ENCODE measurements around the gene TMEM184A. TPM values are rescaled to one million over a fixed set of nuclear protein-coding genes. Genes with fewer than 3 reads are reported as not detected.

TMEM184A gene
- total RNA-seq, 1 donor from 2014 or later = not detected

DNA sequence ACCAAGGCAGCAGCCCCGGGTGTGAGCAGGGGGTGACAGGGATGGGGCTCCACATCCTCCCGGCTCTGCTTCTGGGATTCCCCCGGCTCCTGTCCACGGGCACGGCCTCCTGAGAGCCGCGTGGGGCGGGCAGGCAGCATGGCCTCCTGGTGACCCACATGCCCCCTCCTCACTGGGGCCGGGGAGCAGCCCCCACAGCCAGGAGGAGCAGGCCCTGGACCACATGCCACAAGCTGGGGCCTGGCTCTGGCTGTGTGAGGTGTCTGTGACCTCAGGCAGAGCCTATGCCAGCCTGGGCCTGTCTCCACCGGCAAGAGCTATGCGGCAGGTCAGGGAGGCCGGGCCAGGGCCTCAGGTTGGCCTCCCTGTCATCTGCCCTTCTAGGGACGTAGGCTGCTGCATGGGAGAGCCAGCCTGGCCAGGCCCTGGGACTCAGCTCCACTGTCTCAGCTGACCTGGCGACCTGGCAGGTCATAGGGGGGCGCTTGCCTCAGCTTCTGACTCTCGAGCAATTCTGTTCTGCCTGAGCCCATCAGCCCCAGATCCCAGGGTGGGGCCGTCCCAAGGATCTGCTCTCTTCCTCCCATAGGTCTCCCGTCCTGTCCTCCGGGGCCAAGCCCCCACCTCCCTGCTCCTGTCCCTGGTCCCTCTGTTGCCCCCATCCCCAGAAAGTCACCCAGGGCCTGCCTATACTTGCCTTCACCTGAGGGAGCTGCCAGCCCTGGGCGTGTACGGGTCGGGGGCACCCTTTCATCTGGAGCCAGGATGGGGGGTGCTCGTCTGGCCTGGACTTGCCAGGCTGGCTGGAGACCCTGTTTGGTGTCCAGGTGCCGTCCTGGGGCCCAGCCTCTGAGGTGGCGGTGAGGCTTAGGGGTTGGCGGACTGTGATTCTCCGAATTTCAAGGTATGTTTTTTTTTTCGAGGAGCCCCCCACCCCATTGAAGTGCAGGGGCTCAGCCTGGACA lies 3.9 kb upstream of the TMEM184A start:
- H3K27ac Mint-ChIP-seq (ENCODE audit: unreplicated experiment) = no peak overlapping the region
- no peak overlapping the region for H3K4me3 Mint-ChIP-seq
- H3K27me3 Mint-ChIP-seq (ENCODE audit: low read depth) = no peaks in the 10 kb centered on the region
- TF ChIP-seq, protein P1, sequence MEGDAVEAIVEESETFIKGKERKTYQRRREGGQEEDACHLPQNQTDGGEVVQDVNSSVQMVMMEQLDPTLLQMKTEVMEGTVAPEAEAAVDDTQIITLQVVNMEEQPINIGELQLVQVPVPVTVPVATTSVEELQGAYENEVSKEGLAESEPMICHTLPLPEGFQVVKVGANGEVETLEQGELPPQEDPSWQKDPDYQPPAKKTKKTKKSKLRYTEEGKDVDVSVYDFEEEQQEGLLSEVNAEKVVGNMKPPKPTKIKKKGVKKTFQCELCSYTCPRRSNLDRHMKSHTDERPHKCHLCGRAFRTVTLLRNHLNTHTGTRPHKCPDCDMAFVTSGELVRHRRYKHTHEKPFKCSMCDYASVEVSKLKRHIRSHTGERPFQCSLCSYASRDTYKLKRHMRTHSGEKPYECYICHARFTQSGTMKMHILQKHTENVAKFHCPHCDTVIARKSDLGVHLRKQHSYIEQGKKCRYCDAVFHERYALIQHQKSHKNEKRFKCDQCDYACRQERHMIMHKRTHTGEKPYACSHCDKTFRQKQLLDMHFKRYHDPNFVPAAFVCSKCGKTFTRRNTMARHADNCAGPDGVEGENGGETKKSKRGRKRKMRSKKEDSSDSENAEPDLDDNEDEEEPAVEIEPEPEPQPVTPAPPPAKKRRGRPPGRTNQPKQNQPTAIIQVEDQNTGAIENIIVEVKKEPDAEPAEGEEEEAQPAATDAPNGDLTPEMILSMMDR (conservative IDR thresholded peaks at IDR 0.05) = no peak
- no peak for DNase-seq (ENCODE audit: low read depth, low spot score)
- no peaks in the 10 kb centered on the region for H3K4me1 Mint-ChIP-seq
- no peaks in the 10 kb centered on the region for H3K36me3 Mint-ChIP-seq (ENCODE audit: low read depth)
- no peaks in the 10 kb centered on the region for H3K9me3 Mint-ChIP-seq

DNA sequence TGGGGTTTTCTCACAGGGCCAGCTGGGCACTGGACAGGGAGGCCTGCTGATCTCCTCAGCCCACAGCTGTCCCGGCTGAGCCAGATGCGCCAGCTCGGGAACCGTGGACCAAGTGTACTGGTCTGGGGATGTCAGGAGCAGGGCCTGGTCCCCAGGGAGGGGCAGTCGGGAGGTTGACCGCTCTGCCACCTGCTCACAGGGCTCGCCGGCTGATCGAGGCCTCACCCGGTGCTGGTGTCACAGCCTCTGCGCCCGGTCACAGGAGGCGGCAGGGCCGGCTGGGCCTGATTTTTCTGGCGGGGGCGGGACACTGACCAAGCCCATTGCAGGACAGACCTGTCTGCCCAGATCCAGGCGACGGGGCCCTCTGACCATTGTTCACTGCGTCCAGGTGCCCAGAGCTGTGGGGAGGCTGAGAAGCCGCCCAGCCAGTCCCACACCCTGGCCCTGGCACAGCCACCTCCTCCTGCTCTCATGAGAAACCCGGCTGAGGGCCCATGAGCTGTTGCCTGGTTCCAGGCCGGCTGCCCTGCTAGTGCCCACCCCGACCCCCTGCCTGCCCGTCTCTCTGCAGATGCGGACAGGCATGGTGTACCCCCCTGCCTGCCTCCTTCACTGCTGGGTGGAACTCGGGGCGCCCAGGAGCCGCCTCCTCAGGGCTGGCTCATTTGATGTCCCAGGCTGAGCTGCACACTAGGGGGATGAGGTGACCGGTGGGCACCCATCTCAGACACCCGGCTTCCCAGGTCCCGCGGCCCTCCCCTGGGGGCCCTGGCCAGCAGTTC lies 3.0 kb upstream of the TMEM184A start:
- TF ChIP-seq, protein P1 (conservative IDR thresholded peaks at IDR 0.05) = no peak
- no peak overlapping the region for H3K27ac Mint-ChIP-seq (ENCODE audit: unreplicated experiment)
- no peaks in the 10 kb centered on the region for H3K27me3 Mint-ChIP-seq (ENCODE audit: low read depth)
- DNase-seq (ENCODE audit: low read depth, low spot score) = no peak
- H3K4me1 Mint-ChIP-seq = no peaks in the 10 kb centered on the region
- no peaks in the 10 kb centered on the region for H3K9me3 Mint-ChIP-seq
- H3K4me3 Mint-ChIP-seq = no peak overlapping the region
- no peaks in the 10 kb centered on the region for H3K36me3 Mint-ChIP-seq (ENCODE audit: low read depth)

DNA sequence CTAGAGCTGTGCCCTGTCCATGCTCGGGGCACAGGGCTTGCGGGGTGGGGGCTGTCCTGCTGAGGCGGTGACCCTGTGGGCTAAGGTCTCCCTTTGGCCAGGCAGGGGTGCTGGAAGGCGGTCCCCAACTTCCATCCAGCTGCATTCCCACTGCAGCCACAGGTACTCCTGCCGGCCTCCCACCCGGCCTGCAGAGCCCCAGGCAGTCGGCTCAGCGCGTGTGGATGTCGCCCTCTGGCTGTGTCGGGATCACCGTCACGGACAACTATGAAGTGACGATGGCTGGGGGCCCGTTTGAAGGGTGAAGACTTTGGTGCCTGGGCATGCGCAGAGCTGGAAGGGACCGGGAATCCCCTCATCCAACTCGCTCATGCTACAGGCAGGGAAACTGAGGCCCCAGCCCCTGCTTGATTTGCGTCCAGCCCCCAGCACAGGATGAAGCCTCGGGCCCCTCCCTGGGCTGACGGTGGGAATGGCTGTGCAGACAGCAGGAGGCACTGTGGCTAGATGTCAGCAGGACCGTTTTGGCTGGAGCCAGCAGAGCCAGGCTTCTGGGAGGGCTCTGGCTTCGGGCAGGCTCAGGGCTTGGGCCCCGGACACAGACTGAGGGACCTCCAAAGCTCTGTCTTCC lies 2.3 kb upstream of the TMEM184A start:
- no peaks in the 10 kb centered on the region for H3K27me3 Mint-ChIP-seq (ENCODE audit: low read depth)
- no peak overlapping the region for H3K4me3 Mint-ChIP-seq
- H3K27ac Mint-ChIP-seq (ENCODE audit: unreplicated experiment) = peak overlapping the region; percentile 35
- H3K9me3 Mint-ChIP-seq = no peaks in the 10 kb centered on the region
- H3K36me3 Mint-ChIP-seq (ENCODE audit: low read depth) = no peaks in the 10 kb centered on the region
- no peak for DNase-seq (ENCODE audit: low read depth, low spot score)
- TF ChIP-seq, protein P1 (conservative IDR thresholded peaks at IDR 0.05) = no peak
- no peaks in the 10 kb centered on the region for H3K4me1 Mint-ChIP-seq

DNA sequence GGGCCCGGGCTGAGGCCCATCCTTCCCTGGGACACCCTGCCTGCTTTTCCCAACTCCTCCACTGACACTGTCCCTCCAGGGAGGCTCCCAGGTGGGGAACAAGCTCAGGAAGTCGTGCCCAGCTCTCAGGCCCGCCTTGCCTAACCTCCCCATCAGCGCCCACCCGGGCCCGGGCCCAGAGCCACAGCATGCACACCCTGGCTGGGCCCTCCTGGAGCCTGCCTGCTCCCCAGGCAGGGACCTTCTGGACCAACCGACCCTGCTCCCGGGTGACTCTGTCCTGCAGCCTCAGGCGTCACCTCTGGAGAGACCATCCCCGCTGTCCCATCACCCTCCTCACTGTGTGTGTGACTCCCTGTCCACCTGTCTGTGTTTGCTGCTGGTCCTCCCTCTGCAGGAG lies 1.8 kb upstream of the TMEM184A start:
- TF ChIP-seq, protein P1 (conservative IDR thresholded peaks at IDR 0.05) = no peak
- Mint-ChIP-seq H3K4me3 (no peak overlapping the region), H3K4me1 (no peaks in the 10 kb centered on the region), H3K36me3 (ENCODE audit: low read depth) (no peaks in the 10 kb centered on the region), H3K27ac (ENCODE audit: unreplicated experiment) (peak overlapping the region; percentile 35), H3K9me3 (no peaks in the 10 kb centered on the region), H3K27me3 (ENCODE audit: low read depth) (no peaks in the 10 kb centered on the region)
- no peak for DNase-seq (ENCODE audit: low read depth, low spot score)

DNA sequence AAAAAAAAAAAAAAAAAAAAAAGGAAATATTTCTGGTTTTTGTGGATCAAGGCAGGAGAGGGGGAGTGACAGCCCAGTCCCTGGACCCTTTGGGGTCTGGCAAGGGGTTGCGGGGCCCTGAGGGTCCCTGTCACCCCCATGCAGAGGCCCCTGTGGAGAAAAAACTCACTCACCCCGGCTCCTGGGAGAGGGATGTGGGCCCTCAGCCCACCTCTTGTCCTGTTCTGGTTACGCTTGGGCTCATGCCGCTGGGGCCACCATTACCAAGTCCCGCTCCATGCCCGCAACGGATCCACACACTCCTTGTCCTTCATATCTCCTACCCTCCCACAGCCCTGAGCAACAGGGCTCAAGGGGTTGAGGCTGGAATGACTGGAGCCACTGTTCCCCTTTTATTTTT lies 1.0 kb upstream of the TMEM184A start:
- TF ChIP-seq, protein P1 (conservative IDR thresholded peaks at IDR 0.05) = no peak
- no peaks in the 10 kb centered on the region for H3K36me3 Mint-ChIP-seq (ENCODE audit: low read depth)
- no peak overlapping the region for H3K4me3 Mint-ChIP-seq
- DNase-seq (ENCODE audit: low read depth, low spot score) = no peak
- no peaks in the 10 kb centered on the region for H3K4me1 Mint-ChIP-seq
- H3K9me3 Mint-ChIP-seq = no peaks in the 10 kb centered on the region
- H3K27ac Mint-ChIP-seq (ENCODE audit: unreplicated experiment) = no peak overlapping the region
- no peaks in the 10 kb centered on the region for H3K27me3 Mint-ChIP-seq (ENCODE audit: low read depth)

All from neural crest cell (in vitro differentiated cells).